Chondrocyte (in vitro differentiated cells): ENCODE measurements around the gene CACNG5. TPM values are rescaled to one million over a fixed set of nuclear protein-coding genes. Genes with fewer than 3 reads are reported as not detected.

ENCODE experiments used
- DNase-seq: peaks from one replicate; pipeline ENCODE4 v3.0.0; 2021; ENCODE audit warnings: mixed read lengths, low spot score
- H3K27ac Mint-ChIP-seq: one replicate; pipeline ENCODE4 v1.8.0; 2021; ENCODE audit warnings: mild to moderate bottlenecking, moderate library complexity, mixed read lengths; ENCODE audit not compliant: unreplicated experiment
- H3K27me3 Mint-ChIP-seq: 2 replicates; pipeline ENCODE4 v1.8.0; 2021; ENCODE audit warnings: low read depth, mixed read lengths
- H3K36me3 Mint-ChIP-seq: 2 replicates; pipeline ENCODE4 v1.8.0; 2021; ENCODE audit warnings: low read depth, mixed read lengths
- H3K4me1 Mint-ChIP-seq: 2 replicates; pipeline ENCODE4 v1.8.0; 2021; ENCODE audit warnings: low read depth, mild to moderate bottlenecking, mixed read lengths
- H3K4me3 Mint-ChIP-seq: one replicate; pipeline ENCODE4 v1.8.0; 2021; ENCODE audit warnings: mild to moderate bottlenecking, moderate library complexity, mixed read lengths; ENCODE audit not compliant: unreplicated experiment
- H3K9me3 Mint-ChIP-seq: 2 replicates; pipeline ENCODE4 v1.8.0; 2021; ENCODE audit warnings: low read depth, mixed read lengths
- total RNA-seq: library from RNA; stranded (reverse); gene quantifications from 3 replicates; pipeline ENCODE4 v1.2.1, GENCODE V29; 2021
- TF ChIP-seq, protein P1 (sequence below): fragments of 200-600 bp; sonication (generic); IDR thresholded peaks from 2 replicates; pipeline ENCODE4 v1.5.0; 2021; ENCODE audit warnings: antibody characterized with exemption, mild to moderate bottlenecking, moderate library complexity

The CACNG5 gene
- total RNA-seq, 1 donor from 2014 or later, result not detected

DNA sequence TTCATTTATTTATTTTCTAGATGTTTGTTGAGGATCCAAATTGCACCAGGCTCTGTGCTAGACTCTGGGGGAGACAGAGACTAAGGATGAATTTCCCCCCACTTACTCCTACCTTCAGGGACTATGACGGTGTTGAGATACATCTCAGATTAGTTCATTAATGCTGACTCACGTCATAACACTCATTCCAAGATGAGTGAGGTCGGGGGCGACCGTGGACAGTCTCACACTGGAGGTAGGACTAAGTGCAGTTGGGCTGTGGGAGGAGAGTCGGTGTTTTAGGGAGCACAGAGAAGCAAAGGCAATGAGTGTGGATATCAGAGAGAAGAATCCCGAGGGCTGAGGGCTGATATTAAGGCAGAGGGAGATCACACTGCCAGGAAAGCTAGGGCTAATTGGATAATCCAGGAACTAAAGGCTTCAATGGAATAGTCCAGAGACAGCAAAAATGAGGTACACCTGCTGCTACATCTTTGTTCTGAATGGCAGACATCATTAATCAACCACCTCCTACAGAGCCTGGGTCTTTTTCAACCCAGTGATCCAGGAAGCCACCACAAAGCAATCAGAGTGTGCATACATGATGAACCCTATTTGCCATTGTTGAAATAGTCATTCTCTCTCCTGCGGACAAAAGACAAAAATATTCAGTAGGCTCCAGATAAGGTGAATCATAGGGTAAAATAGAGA lies 91.0 kb downstream of the CACNG5 start:
- Mint-ChIP-seq H3K36me3 (peaks cover 1% of the 10 kb centered on the region), H3K27me3 (peaks cover 36% of the 10 kb centered on the region), H3K9me3 (no peaks in the 10 kb centered on the region), H3K4me1 (no peaks in the 10 kb centered on the region), H3K4me3 (no peak overlapping the region), H3K27ac (no peak overlapping the region)
- DNase-seq, result no peak
- TF ChIP-seq, protein P1, sequence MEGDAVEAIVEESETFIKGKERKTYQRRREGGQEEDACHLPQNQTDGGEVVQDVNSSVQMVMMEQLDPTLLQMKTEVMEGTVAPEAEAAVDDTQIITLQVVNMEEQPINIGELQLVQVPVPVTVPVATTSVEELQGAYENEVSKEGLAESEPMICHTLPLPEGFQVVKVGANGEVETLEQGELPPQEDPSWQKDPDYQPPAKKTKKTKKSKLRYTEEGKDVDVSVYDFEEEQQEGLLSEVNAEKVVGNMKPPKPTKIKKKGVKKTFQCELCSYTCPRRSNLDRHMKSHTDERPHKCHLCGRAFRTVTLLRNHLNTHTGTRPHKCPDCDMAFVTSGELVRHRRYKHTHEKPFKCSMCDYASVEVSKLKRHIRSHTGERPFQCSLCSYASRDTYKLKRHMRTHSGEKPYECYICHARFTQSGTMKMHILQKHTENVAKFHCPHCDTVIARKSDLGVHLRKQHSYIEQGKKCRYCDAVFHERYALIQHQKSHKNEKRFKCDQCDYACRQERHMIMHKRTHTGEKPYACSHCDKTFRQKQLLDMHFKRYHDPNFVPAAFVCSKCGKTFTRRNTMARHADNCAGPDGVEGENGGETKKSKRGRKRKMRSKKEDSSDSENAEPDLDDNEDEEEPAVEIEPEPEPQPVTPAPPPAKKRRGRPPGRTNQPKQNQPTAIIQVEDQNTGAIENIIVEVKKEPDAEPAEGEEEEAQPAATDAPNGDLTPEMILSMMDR, result no peak

DNA sequence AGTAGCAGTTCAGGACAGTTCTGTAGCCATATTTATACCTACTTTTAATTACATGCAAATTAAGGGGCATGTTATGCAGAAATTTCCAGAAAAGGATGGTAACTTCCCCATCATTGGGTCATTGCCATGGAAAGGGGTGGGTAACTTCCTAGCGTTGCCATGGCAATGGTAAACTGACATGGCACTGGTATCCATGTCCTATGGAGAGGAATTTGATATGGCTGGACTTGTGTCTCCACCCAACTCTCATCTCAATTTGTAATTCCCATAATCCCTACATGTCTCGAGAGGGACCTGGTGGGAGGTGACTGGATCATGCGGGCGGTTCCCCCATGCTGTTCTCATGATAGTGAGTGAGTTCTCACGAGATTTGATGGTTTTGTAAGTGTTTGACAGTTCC lies 94.0 kb downstream of the CACNG5 start:
- no peak overlapping the region for H3K27ac Mint-ChIP-seq
- H3K9me3 Mint-ChIP-seq, result no peaks in the 10 kb centered on the region
- TF ChIP-seq, protein P1, result no peak
- H3K4me3 Mint-ChIP-seq, result no peak overlapping the region
- DNase-seq, result peak; percentile 15
- H3K4me1 Mint-ChIP-seq, result no peaks in the 10 kb centered on the region
- H3K36me3 Mint-ChIP-seq, result no peaks in the 10 kb centered on the region
- peaks cover 25% of the 10 kb centered on the region for H3K27me3 Mint-ChIP-seq

DNA sequence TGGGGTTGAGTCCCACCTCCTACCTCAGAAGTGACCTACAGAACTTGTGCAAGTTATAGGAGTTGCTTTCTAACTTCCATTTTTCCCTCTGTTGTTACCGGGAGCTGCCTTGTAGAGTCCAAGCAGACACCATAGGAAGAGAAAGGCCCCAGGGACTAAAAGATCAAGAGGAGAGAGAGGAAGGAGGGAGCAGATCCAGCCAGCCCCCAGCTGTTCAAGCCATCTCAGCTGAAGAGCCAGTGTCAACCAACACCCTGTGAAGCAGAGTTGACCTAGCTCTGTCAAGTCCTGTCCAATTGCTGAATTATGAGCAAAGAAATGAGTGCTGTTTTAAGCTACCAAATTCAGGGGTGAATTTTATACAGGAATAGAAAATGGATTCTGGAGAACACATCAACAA lies 94.7 kb downstream of the CACNG5 start:
- peaks cover under 1% of the 10 kb centered on the region for H3K36me3 Mint-ChIP-seq
- TF ChIP-seq, protein P1, result no peak
- H3K4me1 Mint-ChIP-seq, result peaks cover under 1% of the 10 kb centered on the region
- H3K27ac Mint-ChIP-seq, result no peak overlapping the region
- H3K9me3 Mint-ChIP-seq, result peaks cover under 1% of the 10 kb centered on the region
- H3K27me3 Mint-ChIP-seq, result peaks cover 24% of the 10 kb centered on the region
- DNase-seq, result peak; percentile 6
- H3K4me3 Mint-ChIP-seq, result no peak overlapping the region

DNA sequence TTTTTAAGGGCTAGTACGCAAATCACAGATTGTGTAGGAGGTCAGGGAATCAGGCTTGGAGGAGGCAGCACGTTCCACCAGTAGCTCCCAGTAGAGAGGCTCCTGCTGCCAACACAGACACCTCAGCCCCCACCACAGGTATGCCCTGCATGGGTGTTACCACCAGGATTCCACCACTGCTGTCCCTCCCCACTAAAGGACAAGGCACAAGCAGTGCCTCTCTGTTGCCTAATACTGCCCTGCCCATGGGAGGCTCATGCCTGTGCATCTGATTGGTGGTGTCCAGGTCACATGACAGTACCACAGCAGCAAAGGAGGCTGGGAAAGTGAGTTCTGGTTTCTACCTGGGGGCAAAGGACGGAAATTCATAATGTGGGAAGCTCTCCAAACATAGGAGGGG lies 96.0 kb downstream of the CACNG5 start:
- TF ChIP-seq, protein P1, result no peak
- DNase-seq, result peak; percentile 32
- H3K27me3 Mint-ChIP-seq, result peaks cover 21% of the 10 kb centered on the region
- no peak overlapping the region for H3K27ac Mint-ChIP-seq
- H3K4me3 Mint-ChIP-seq, result no peak overlapping the region
- peaks cover 4% of the 10 kb centered on the region for H3K4me1 Mint-ChIP-seq
- peaks cover 8% of the 10 kb centered on the region for H3K9me3 Mint-ChIP-seq
- peaks cover 4% of the 10 kb centered on the region for H3K36me3 Mint-ChIP-seq

DNA sequence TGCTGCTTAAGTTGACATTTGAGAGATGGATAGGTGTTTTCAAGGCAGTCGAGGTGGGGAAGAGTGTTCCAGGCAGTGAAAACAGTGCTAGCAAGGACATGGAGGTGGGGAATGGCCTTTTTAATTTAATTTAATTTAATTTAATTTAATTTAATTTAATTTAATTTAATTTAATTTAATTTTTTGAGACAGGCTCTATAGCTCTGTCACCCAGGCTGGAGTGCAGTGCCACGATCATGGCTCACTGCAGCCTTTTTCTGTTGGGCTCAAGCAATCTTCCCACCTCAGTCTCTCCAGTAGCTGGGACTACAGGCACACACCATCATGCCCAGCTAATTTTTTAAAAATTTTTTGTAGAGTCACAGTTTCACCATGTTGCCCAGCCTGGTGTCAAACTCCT lies 97.4 kb downstream of the CACNG5 start:
- Mint-ChIP-seq H3K36me3 (peaks cover 4% of the 10 kb centered on the region), H3K4me1 (peaks cover 4% of the 10 kb centered on the region), H3K27me3 (peaks cover 9% of the 10 kb centered on the region), H3K4me3 (no peak overlapping the region), H3K9me3 (peaks cover 18% of the 10 kb centered on the region), H3K27ac (no peak overlapping the region)
- TF ChIP-seq, protein P1, result no peak
- peak; percentile 5 for DNase-seq
